ENCODE measurements around the gene TSTD2. TPM values are rescaled to one million over a fixed set of nuclear protein-coding genes. Genes with fewer than 3 reads are reported as not detected.
"Not testable (repeated sequence)": the region's sequence is repeated elsewhere in the genome, so short reads cannot be mapped to it uniquely, and the experiment has no call there.

TSTD2 gene
- total RNA-seq, 1 donor from 2014 or later = 8.6 TPM

DNA sequence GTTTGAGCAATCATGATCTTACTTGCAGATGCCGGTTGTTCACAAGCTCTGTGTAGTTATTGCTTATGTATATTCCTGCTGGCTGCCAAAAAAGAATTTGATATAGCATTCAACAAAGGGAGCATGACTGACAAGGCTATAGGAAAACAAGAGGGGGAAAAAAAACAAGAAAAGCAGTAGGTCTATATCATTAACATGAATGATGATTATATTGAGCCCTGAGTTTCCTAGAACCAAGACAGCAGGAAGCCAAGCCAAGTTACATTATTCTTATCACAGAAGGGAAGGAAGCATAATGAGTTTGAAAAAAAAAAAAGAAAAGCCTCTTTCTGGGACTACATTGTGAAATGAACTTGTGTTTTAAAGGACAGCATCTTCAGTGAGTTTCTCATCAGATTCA lies 41.0 kb downstream of the TSTD2 start:
- DNase-seq (ENCODE audit: low read depth in 2 of 2) = peak in 1 of 2 donors; percentile 19

DNA sequence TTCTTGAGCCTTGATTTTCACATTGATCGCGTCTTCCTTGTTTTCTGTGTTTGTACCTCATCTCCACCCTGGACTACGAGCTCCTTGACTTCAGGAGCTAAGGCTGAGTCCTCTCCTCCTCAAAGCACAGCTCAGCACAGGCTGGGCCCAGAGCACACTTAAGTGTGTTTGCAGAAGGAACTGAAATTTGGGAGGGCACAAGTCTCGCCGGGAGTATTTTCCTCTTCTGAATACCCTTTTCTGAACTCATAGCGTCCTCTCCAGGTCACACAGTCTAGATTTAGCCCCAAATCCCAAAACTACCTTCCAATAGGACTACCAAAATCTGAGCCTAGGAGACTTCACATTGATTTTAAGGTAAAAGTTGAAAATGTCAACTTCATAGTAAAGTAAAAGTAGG lies 41.6 kb downstream of the TSTD2 start:
- no peak for DNase-seq (ENCODE audit: low read depth in 2 of 2)

DNA sequence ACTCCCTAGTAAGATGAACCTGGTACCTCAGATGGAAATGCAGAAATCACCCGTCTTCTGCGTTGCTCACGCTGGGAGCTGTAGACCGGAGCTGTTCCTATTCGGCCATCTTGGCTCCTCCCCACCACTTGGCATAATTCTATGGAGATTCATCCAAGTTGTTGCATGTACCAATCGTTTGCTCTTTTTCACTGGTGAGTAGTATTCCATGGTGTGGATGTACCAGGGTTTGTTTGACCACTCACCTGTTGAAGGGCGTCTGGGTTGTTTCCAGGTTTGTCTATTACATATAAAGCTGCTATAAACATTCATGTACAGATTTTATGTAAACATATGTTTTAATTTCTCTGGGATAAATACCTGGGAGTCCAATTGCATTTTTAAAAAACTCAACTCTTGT lies 46.3 kb downstream of the TSTD2 start:
- DNase-seq (ENCODE audit: low read depth in 2 of 2) = not testable (repeated sequence)

DNA sequence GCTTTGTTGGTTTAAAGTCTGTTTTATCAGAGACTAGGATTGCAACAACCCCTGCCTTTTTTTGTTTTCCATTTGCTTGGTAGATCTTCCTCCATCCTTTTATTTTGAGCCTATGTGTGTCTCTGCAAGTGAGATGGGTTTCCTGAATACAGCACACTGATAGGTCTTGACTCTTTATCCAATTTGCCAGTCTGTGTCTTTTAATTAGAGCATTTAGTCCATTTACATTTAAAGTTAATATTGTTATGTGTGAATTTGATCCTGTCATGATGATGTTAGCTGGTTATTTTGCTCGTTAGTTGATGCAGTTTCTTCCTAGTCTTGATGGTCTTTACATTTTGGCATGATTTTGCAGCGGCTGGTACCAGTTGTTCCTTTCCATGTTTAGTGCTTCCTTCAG lies 48.4 kb downstream of the TSTD2 start:
- DNase-seq (ENCODE audit: low read depth in 2 of 2) = not testable (repeated sequence)

DNA sequence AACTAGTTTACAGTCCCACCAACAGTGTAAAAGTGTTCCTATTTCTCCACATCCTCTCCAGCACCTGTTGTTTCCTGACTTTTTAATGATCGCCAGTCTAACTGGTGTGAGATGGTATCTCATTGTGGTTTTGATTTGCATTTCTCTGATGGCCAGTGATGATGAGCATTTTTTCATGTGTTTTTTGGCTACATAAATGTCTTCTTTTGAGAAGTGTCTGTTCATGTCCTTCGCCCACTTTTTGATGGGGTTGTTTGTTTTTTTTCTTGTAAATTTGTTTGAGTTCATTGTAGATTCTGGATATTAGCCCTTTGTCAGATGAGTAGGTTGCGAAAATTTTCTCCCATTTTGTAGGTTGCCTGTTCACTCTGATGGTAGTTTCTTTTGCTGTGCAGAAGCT lies 51.6 kb downstream of the TSTD2 start:
- DNase-seq (ENCODE audit: low read depth in 2 of 2) = not testable (repeated sequence)

DNA sequence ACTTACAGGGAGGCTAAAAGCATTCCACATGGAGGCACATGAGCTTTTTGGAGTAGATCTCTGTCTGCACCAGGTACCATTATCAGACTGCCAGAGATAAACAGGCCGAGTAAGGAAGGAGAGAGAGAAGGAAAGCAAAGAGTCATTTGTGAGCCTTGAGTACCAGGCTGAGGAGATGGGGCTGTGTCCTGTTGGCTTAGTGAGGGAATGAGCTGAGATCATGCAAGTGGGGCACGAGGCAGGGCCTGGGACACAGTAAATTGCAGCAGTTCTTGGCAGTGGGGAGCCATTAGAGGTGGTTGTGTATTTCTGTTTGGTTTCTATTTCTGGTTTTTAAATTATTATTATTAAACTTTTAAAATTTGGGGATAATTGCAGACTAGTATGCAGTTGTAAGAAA lies 53.3 kb downstream of the TSTD2 start:
- no peak for DNase-seq (ENCODE audit: low read depth in 2 of 2)

DNA sequence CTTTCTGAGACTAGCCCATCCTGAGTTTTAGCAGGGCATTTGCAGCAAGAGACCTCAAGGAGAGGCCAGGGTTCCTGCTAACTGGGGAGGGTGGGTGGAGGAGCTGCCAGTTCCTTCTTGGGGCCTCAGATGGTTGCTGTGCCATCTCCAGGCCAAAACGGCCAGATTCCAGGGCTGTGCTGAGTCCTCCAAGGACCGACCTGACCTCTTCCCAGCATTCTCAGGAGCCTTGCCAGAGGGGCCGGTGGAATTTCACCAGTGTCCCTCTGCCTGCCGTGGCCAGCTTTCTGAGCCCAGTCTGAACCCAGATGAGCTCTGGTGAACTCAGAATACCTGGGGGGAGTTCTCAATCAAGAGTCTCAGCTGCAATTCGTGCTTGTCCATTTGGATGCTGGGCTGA lies 54.3 kb downstream of the TSTD2 start:
- no peak for DNase-seq (ENCODE audit: low read depth in 2 of 2)

DNA sequence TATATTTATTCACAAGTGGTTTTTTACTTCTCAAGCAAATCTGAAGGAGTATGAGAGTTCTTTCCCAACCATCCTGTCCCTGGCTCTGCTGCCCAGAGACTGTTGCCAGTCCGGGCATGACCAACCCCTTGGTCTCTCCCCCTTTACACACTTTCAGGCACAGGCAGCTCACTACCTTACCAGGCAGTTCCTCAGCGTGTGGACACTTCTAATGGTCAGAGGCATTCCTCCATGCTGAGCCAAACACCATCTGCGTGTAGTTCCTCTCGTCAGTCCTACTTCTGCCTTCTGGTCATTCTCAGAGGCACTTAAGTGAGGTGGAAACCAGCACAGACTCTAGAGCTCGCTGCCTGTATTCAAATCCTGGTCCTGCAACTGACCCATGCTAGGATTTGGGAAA lies 56.1 kb downstream of the TSTD2 start:
- DNase-seq (ENCODE audit: low read depth in 2 of 2) = no peak

DNA sequence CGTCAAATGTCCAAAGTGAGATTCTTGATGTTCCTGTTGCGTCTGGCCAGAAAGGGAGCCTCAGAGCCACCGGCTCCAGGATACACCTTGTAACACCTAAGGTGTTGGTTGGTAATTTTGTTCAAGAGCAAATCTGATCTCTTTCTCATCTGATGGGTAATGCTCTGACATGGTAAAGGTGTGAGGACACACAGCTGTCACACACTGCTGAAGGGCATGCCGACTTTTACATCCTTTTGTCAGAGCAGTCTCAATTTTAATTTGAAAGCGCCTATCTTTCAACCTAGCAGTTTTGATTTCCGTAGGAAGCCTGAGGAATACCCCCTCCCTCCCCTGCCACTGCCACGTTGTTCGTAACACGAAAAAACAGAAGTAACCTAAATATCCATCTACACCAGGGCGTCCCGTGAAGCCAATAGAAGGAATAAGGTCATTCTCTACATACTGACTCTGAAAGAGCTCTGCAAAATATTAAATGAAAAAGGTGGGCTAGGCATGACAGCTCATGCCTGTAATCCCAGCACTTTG lies 57.4 kb downstream of the TSTD2 start:
- no peak for DNase-seq (ENCODE audit: low read depth in 2 of 2)

DNA sequence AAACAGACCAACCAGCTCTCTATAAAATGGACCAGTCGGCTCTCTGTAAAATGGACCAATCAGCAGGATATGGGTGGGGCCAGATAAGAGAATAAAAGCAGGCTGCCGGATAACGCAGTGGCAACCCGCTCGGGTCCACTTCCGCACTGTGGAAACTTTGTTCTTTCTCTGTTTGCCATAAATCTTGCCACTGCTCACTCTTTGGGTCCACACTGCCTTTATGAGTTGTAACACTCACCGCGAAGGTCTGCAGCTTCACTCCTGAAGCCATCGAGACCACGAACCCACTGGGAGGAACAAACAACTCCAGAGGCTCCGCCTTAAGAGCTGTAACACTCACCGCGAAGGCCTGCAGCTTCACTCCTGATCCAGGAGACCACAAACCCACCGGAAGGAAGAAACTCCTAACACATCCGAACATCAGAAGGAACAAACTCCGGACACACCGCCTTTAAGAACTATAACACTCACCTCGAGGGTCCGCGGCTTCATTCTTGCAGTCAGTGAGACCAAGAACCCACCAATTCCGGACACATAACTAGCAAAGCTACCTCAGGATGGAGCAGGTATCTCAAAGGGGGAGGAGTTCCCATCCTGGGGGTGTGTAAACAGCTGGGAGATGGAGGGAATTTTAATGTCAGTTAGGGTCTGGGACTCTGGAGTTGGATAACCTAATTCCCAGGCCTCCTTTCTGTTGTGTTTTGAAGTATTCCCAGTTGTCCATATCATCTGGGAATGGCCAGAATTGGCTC lies 58.1 kb downstream of the TSTD2 start:
- DNase-seq (ENCODE audit: low read depth in 2 of 2) = not testable (repeated sequence)

DNA sequence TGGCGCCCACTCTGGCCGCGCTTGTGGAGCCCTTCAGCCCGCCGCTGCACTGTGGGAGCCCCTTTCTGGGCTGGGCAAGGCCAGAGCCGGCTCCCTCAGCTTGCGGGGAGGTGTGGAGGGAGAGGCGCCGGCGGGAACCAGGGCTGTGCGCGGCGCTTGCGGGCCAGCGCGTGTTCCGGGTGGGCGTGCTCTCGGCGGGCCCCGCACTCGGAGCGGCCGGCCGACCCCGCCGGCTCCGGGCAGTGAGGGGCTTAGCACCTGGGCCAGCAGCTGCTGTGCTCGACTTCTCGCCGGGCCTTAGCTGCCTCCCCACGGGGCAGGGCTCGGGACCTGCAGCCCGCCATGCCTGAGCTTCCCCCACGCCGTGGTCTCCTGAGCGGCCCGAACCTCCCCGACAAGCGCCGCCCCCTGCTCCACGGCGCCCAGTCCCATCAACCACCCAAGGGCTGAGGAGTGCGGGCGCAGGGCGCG lies 59.0 kb downstream of the TSTD2 start:
- DNase-seq (ENCODE audit: low read depth in 2 of 2) = not testable (repeated sequence)

DNA sequence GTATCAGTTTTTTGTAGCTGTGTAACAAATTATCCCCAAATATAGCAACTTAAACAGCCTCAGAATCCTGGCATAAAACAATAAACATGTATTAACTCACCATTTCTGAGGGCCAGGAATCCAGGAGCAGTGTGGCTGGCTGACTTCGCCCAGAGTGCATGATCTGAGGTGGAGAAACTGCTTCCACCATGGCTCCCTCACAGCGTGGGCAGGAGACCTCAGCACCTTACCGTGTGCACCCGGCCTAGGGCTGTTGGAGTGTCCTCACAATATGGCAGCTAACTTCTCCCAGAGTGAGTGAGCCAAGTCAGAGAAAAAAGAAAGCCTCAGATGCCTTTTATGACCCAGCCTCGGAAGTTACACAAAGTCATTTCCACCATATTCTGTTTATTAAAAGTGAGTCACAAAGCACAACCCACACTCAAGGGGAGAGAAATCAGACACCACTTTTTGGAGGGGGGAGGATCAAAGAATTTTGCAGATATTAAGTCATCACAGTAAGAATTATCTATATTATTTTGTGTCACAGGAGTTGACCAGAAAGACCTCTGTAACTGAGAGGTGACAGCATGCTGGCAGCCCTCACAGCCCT lies 59.6 kb downstream of the TSTD2 start:
- DNase-seq (ENCODE audit: low read depth in 2 of 2) = no peak

DNA sequence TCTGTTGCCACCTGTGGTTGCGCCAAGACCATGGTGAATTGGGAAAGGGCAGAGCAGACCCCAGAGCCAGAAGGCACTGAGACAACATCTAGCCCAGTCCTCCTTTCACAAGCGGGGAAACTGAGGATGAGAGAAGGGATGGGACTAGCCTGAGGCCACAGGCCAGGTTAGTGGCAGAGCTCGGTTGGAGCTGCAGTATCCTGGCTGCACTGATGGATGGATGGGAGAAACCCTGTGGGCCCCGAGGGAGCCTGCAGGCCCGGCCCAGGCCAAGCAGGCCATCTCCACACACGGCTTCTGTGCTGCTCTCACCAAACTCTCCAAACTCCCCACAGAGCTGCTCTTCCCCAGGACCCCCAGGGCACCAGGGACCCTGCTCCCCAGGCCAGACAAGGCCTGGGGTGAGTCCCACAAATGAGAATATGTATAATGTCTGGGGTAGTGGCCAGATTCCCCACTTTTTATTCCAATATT lies 60.2 kb downstream of the TSTD2 start:
- DNase-seq (ENCODE audit: low read depth in 2 of 2) = no peak

DNA sequence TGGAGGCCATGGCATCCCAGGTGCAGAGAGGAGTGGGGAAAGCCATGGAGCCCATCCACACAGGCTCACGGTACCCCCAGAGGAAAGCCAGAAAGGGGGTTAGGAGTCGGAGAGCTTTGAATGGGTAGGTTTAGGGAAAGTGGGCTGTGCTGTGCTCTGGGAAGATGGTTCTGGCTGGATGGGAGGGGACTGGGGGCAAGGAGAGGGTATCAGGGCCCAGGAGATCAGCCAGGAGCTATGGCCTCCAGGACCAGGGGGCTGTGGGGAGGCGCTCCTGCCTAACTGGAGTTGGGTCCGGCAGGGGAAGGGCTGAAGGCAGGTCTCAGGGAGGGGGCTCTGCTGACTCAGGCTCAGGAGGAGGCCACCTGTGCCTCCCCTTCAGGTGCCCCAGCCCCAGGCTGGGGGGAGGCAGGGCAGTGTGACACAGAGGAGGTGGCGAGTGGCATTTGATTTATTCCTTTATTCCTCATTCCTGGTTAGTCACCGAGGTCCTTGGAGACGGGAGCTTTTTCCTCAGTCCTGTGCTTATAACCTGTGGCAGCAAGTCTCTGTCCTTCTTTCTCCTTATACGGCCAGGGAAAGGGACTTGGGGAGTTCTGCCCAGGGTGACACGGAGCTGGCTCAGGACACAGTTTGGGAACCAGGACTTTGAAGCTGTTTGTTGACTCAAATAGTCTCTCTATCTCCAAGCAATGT lies 60.8 kb downstream of the TSTD2 start:
- DNase-seq (ENCODE audit: low read depth in 2 of 2) = no peak

DNA sequence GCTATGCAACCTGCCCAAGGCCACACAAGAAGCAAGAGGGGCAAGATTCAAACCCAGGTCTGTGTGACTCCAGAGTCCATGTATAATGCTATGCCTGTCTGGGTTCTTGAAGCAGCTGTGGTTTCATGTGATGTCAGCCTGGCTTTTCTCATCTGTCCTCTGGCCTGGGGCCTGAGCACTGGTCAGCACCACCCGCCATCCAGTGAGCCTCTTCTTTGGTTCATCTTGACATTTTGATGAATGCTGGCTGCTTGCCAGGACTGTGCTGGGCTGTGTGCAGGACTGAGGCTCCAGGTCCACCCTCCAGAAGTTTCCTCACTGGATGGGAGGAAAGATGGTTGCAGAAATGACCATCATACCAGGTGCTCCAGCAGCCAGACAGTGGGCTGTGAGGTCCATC lies 61.5 kb downstream of the TSTD2 start:
- no peak for DNase-seq (ENCODE audit: low read depth in 2 of 2)

DNA sequence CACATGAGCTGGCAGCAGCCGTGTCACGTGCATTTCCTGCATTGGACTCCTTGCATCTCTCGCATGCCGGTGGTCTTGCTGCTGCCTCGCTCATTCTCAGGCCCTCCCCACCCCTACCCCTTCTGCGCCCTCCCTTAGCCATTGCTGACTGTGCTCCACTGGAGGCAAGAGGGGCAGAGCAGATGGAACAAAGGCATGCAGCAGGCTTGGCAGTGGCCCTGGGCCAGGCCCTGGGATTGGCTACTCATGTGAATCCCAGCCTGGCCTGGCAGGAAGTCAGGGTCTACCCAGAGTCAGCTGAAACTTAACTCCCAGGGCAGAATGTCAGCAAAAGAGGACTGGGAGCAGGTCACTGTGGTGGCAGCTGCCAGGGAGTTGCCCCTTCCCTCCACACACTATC lies 62.3 kb downstream of the TSTD2 start:
- no peak for DNase-seq (ENCODE audit: low read depth in 2 of 2)

DNA sequence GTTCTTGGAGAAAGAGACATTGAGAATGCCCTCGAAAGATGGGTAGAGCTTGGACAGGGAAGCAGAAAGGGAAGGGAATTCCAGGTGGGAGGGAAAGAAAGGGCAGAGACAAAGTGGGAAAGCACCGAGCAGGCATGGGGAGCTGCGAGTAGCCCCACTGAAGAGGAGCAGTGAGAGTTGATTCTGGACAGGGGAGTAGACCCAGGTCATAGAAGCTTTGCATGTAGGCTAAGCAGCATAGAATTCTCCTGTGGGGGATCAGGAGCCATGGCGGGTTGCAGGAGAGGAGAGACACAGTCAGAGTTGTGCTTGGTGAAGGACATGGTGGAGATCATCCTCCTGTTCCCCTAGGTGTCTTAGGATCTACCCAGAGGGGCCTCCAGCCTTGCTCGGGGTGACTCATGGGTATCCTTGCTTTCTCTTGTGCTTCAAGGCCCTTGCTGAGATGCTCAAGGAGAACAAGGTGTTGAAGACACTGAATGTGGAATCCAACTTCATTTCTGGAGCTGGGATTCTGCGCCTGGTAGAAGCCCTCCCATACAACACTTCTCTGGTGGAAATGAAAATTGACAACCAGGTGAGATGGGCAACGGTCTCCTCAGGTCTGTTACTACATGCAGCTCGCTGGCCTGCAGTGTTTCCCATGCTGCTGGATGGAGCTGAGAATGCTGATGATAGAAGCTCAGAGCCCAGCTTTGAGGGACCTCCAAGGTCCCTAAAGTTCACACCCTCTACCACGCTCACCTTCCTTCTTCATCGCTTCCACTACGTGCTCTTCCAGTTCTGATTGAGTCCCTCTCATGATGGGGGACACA lies 64.5 kb downstream of the TSTD2 start:
- no peak for DNase-seq (ENCODE audit: low read depth in 2 of 2)

DNA sequence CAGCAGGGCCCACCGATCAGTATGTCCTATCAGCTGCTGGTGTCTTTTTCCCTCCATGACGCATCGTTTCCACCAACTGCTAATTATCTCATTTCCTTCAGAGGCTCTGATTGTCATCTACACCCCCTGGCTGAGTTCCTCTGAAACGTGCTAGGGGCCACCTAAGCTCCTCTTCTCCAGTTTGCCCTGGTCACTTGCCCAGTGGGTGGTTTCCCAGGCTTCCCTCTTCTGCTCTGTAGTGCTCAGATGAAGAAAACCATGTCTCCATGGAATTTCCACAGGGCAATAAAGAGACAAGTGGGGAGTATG lies 65.3 kb downstream of the TSTD2 start:
- DNase-seq (ENCODE audit: low read depth in 2 of 2) = peak; percentile 55 to 65

DNA sequence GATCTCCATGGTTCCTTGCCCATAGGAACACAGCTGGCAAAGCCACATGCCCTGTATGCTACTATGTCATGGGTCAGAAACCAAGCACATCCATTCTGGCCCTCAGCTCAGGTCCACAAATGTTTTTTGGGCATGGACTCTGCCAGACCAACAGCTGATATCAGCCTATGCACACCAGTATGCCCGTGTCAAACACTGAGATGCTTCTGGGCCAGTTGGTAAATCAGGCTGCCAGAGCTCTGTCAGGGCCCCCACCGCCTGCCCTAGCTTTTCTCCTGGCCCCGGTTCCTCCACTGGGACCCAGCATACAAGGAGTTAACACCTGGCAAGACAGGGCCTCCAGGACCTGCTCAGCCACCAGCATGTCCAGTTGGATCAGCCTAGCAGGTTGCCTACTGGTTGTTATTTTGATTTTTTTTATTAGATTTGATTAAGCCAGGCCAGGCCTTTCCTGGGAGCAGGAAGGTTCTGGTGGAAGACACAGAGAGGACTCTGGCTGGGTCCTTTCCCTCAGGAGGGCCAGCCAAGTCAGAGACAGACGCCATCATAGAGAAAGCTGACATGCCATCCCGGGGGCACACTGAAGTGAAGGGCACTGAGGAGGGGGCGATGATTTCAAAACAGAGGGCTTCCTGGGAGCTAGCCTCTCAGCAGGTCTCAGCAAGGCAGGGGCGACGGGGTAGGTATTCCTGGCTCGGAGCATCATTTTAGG lies 65.8 kb downstream of the TSTD2 start:
- no peak for DNase-seq (ENCODE audit: low read depth in 2 of 2)

DNA sequence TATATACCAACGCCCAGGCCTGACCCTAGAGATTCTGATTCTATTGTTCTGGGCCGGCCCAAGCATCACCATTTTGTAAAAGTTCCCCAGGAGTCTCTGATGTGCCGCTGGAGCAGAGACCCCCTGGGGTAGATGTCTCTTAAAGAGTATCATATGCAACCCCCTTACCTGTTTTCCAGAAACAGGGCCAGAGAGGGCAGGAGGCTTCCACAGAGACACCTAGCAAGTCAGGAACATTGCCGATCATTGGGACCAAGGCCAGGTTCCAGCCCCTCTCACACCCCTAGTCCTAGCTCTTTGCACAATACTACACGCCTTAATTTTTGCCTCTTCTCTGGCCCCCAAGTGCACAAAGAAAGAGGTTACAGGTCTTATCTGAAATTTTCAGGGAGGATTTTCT lies 67.9 kb downstream of the TSTD2 start:
- DNase-seq (ENCODE audit: low read depth in 2 of 2) = no peak
